SJCRH30 (cell line): ENCODE data around the gene SLC25A29. TPM values are rescaled to one million over a fixed set of nuclear protein-coding genes. Genes with fewer than 3 reads are reported as not detected.
A peak's percentile ranks its signal among the peaks of the same experiment; 100 is the strongest.

Source experiments
- DNase-seq, 2 experiments: peaks; one replicate each; pipeline ENCODE4 v3.0.0-alpha.2; 2015 to 2020
- H3K27ac ChIP-seq: fragments of 250-450 bp; sonication (Bioruptor Pico); 2 replicates; pipeline ENCODE4 v1.5.1; 2020; ENCODE audit warnings: mild to moderate bottlenecking, moderate library complexity
- H3K27me3 ChIP-seq: fragments of 250-450 bp; sonication (Bioruptor Pico); 2 replicates; pipeline ENCODE4 v1.5.1; 2020; ENCODE audit warnings: mild to moderate bottlenecking, moderate library complexity
- H3K36me3 ChIP-seq: fragments of 250-450 bp; sonication (Bioruptor Pico); 2 replicates; pipeline ENCODE4 v1.5.1; 2020; ENCODE audit warnings: mild to moderate bottlenecking, moderate library complexity
- H3K4me1 ChIP-seq: fragments of 250-450 bp; sonication (Bioruptor Pico); 2 replicates; pipeline ENCODE4 v1.5.1; 2020; ENCODE audit warnings: mild to moderate bottlenecking, moderate library complexity
- H3K4me3 ChIP-seq: fragments of 250-450 bp; sonication (Bioruptor Pico); 2 replicates; pipeline ENCODE4 v1.5.1; 2020; ENCODE audit warnings: mild to moderate bottlenecking, moderate library complexity
- H3K9me3 ChIP-seq: fragments of 250-450 bp; sonication (Bioruptor Pico); replicated peaks from 2 replicates; pipeline ENCODE4 v1.5.1; 2020; ENCODE audit warnings: mild to moderate bottlenecking, moderate library complexity
- total RNA-seq: library from RNA; depleted of rRNA; stranded (reverse); fragments of >200 nt; shearing (Covaris generic); gene quantifications from 2 replicates; pipeline ENCODE4 v1.2.3, GENCODE V29; 2014

The SLC25A29 gene
- total RNA-seq, 1 experiment from 2014 or later: 57.1 TPM

DNA sequence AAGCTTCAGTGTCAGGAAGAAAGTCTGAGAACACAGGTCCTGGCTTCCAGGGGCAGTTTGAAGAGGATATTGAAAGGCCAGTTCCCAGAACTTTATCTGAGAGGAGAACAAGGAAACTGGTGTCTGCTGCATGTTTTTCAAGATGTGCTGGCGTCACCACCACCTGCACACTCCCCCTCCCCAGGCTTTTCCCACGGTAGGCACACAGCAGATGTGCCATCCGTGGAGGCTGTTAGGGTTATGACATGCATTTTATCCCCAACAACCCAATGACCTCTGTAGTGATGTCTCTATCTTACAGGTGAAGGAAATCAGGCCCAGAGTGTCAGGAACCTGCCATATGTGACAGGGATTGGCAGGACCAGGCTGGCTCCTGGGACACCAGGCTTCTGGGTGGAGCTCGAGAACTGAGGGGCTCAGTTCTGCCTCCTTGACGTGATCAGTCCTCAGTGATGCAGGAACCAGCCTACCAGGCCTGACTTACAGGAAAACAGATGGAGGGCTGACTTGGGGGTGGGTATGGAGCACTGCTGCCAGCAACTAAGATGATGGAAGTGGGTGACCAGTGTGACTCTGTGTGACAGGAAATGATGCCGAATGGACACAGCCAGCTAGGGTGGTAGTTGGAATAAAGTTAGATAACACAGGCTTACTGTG lies 33.6 kb upstream of the SLC25A29 start:
- Histone ChIP-seq H3K4me3 (no peak overlapping the region), H3K9me3 (no peaks in the 10 kb centered on the region), H3K36me3 (peaks cover 45% of the 10 kb centered on the region), H3K4me1 (no peaks in the 10 kb centered on the region), H3K27me3 (no peaks in the 10 kb centered on the region), H3K27ac (no peak overlapping the region)
- DNase-seq: no peak

- no peaks in the 10 kb centered on the region for H3K9me3 ChIP-seq
- no peak for DNase-seq
- H3K27ac ChIP-seq: no peak overlapping the region
- peaks cover 39% of the 10 kb centered on the region for H3K36me3 ChIP-seq
- H3K4me3 ChIP-seq: no peak overlapping the region
- H3K27me3 ChIP-seq: no peaks in the 10 kb centered on the region
- peaks cover 15% of the 10 kb centered on the region for H3K4me1 ChIP-seq
Observed at GRCh38 chr14:100336618-100337530, 30.6 kb upstream of the SLC25A29 start.

- Histone ChIP-seq H3K27me3 (no peaks in the 10 kb centered on the region), H3K4me1 (peaks cover 24% of the 10 kb centered on the region), H3K9me3 (no peaks in the 10 kb centered on the region), H3K27ac (no peak overlapping the region), H3K36me3 (peaks cover 28% of the 10 kb centered on the region), H3K4me3 (no peak overlapping the region)
- DNase-seq: no peak
Observed at GRCh38 chr14:100334904-100335303, 28.7 kb upstream of the SLC25A29 start.

DNA sequence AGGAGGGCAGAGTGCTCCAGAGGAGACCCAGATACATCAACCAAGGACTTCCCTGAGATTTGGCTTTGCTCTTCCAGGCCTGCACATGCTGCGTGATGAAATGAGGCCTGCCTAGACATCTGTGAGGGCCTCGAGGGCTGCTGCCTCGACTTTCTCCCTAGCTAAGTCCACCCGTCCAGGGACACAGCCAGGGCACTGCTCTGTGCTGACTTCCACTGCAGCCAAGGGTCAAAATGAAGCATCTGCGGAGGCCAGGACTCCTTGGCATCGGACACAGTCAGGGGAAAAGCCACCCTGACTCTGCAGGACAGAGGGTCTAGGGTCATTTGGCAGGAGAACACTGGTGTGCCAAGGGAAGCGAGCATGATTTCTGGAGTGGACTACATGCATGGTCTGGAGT lies 27.6 kb upstream of the SLC25A29 start:
- Histone ChIP-seq H3K27me3 (no peaks in the 10 kb centered on the region), H3K9me3 (no peaks in the 10 kb centered on the region), H3K4me1 (peaks cover 24% of the 10 kb centered on the region), H3K4me3 (no peak overlapping the region), H3K27ac (no peak overlapping the region), H3K36me3 (peaks cover 28% of the 10 kb centered on the region)
- DNase-seq: no peak

GRCh38 chr14:100333311-100333710 lies 27.1 kb upstream of the SLC25A29 start:
- peaks cover 24% of the 10 kb centered on the region for H3K36me3 ChIP-seq
- no peaks in the 10 kb centered on the region for H3K27me3 ChIP-seq
- peak overlapping the region; percentile 70 for H3K27ac ChIP-seq
- H3K4me3 ChIP-seq: no peak overlapping the region
- H3K9me3 ChIP-seq: no peaks in the 10 kb centered on the region
- DNase-seq: no peak
- peaks cover 24% of the 10 kb centered on the region for H3K4me1 ChIP-seq

GRCh38 chr14:100332797-100333196 lies 26.6 kb upstream of the SLC25A29 start:
- DNase-seq: peak; percentile 65 to 84
- Histone ChIP-seq H3K27me3 (no peaks in the 10 kb centered on the region), H3K4me1 (peaks cover 24% of the 10 kb centered on the region), H3K36me3 (peaks cover 19% of the 10 kb centered on the region), H3K4me3 (no peak overlapping the region), H3K9me3 (no peaks in the 10 kb centered on the region), H3K27ac (peak overlapping the region; percentile 70)

DNA sequence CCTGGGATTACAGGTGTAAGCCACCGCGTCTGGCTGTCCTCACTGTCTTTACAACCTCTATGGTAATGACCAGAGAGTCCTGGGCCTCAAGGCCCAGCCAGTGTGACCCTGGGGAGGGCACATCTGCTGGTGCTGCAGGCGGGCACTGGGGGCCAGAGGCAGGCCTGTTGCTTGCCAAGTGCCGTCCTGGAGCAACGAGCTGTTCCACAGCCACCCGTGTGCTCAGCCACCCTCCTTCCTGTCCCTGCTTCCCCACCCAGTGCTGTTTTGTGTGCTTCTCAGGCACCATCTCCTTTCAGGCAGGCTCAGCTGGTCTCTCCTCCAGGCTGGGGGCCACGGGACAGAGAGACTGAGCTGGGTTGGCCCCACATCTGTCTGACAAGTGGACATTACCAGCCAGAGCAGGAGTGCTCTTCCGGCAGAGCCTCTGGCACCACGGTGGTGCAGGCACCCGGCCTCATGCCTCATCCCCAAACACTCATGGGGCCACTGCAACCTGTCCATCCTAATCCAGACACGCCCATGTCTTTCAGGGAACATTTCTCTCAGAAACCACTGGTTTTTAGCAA lies 25.9 kb upstream of the SLC25A29 start:
- H3K9me3 ChIP-seq: no peaks in the 10 kb centered on the region
- peaks cover 24% of the 10 kb centered on the region for H3K4me1 ChIP-seq
- H3K27ac ChIP-seq: peak overlapping the region; percentile 70
- no peaks in the 10 kb centered on the region for H3K27me3 ChIP-seq
- no peak overlapping the region for H3K4me3 ChIP-seq
- peaks cover 17% of the 10 kb centered on the region for H3K36me3 ChIP-seq
- no peak for DNase-seq

DNA sequence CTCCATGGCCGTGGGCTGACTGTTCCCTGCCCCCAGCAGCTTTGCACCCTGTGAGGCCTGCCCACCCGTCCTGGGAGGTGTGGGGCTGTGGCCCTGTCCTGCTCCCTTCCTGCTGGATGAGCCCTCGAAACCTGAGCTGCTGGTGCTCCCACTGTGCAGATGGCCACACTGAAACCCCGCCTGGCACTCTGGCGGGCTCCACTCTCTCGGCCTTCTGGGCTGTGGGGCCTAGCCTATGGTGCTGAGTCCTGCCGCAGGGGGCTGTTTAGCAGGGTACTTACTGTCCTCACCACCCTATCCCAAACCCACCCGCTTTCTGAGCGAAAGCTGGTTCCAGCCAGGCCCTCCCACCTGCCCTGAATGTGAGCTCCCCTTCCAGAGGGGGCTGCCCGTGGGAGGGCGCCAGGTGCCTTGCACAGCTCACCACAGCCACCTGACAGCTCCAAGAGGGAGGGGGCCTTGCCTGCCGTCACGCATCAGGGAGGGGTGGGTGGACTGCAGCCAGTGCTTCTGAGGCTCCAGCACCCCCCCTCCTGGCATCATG lies 24.2 kb upstream of the SLC25A29 start:
- H3K27me3 ChIP-seq: no peaks in the 10 kb centered on the region
- no peak overlapping the region for H3K27ac ChIP-seq
- no peaks in the 10 kb centered on the region for H3K9me3 ChIP-seq
- H3K36me3 ChIP-seq: peaks cover 7% of the 10 kb centered on the region
- H3K4me3 ChIP-seq: no peak overlapping the region
- peak in 1 of 2 experiments; percentile 39 for DNase-seq
- peaks cover 24% of the 10 kb centered on the region for H3K4me1 ChIP-seq

- no peaks in the 10 kb centered on the region for H3K9me3 ChIP-seq
- peaks cover 7% of the 10 kb centered on the region for H3K36me3 ChIP-seq
- H3K4me3 ChIP-seq: no peak overlapping the region
- H3K27ac ChIP-seq: no peak overlapping the region
- no peaks in the 10 kb centered on the region for H3K27me3 ChIP-seq
- H3K4me1 ChIP-seq: peaks cover 24% of the 10 kb centered on the region
- DNase-seq: no peak
Observed at GRCh38 chr14:100330007-100330344, 23.7 kb upstream of the SLC25A29 start.

DNA sequence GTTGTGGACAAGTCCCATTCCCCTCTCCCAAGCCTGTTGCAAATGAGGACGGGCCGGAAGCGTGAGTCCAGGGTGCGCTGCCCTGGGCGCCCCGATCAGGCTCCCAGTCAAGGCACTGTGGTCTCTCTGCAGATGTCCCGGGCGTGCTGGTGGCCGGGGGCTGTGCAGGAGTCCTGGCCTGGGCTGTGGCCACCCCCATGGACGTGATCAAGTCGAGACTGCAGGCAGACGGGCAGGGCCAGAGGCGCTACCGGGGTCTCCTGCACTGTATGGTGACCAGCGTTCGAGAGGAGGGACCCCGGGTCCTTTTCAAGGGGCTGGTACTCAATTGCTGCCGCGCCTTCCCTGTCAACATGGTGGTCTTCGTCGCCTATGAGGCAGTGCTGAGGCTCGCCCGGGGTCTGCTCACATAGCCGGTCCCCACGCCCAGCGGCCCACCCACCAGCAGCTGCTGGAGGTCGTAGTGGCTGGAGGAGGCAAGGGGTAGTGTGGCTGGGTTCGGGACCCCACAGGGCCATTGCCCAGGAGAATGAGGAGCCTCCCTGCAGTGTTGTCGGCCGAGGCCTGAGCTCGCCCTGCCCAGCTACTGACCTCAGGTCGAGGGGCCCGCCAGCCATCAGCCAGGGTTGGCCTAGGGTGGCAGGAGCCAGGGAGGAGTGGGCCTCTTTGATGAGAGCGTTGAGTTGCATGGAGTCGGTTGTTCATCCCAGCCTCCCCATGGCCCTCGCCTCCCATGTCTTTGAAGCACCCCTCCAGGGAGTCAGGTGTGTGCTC lies 23.2 kb upstream of the SLC25A29 start:
- Histone ChIP-seq H3K36me3 (peaks cover 3% of the 10 kb centered on the region), H3K4me1 (peaks cover 24% of the 10 kb centered on the region), H3K9me3 (no peaks in the 10 kb centered on the region), H3K27ac (no peak overlapping the region), H3K27me3 (no peaks in the 10 kb centered on the region), H3K4me3 (no peak overlapping the region)
- DNase-seq: no peak

GRCh38 chr14:100328495-100329163 lies 22.4 kb upstream of the SLC25A29 start:
- Histone ChIP-seq H3K4me1 (peaks cover 24% of the 10 kb centered on the region), H3K36me3 (no peaks in the 10 kb centered on the region), H3K9me3 (no peaks in the 10 kb centered on the region), H3K4me3 (no peak overlapping the region), H3K27ac (no peak overlapping the region), H3K27me3 (no peaks in the 10 kb centered on the region)
- DNase-seq: no peak

DNA sequence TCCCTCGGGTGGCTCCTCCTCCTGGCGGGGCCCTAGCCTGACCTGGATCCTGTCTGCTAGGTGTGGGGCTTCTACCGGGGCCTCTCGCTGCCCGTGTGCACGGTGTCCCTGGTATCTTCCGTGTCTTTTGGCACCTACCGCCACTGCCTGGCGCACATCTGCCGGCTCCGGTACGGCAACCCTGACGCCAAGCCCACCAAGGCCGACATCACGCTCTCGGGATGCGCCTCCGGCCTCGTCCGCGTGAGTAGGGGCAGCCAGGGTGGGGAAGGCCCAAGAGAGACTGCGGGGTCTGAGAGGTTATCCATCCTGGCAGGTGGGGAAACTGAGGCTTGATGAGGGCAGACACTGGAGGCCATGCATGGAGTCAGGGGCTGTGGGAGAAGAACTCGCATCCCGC lies 20.9 kb upstream of the SLC25A29 start:
- Histone ChIP-seq H3K36me3 (no peaks in the 10 kb centered on the region), H3K27ac (no peak overlapping the region), H3K27me3 (no peaks in the 10 kb centered on the region), H3K4me3 (no peak overlapping the region), H3K9me3 (no peaks in the 10 kb centered on the region), H3K4me1 (peaks cover 11% of the 10 kb centered on the region)
- DNase-seq: no peak

DNA sequence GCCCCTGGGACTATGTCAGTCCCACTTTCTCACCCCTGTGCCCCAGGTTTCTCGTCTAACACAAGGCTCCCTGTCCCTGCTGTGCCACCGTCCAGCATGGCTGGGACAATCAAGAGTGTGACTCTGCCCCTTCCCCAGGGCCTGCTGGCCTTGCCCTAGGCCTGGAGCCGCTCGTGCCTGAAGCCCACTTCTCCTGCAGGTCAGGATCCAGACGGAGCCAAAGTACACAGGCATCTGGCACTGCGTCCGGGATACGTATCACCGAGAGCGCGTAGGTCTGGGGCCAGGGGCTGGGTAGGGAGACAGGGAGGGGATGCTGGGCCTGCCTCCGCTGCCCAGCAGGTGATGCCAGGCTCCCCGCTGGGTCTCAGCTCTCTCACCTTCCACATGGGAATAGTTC lies 19.7 kb upstream of the SLC25A29 start:
- H3K4me1 ChIP-seq: peaks cover 8% of the 10 kb centered on the region; the same call in 1 of the 2 replicates
- H3K27ac ChIP-seq: no peak overlapping the region
- no peaks in the 10 kb centered on the region for H3K9me3 ChIP-seq
- no peaks in the 10 kb centered on the region for H3K27me3 ChIP-seq
- H3K4me3 ChIP-seq: no peak overlapping the region
- DNase-seq: no peak
- no peaks in the 10 kb centered on the region for H3K36me3 ChIP-seq

- no peak overlapping the region for H3K27ac ChIP-seq
- no peak for DNase-seq
- H3K9me3 ChIP-seq: no peaks in the 10 kb centered on the region
- no peaks in the 10 kb centered on the region for H3K27me3 ChIP-seq
- no peaks in the 10 kb centered on the region for H3K36me3 ChIP-seq
- H3K4me3 ChIP-seq: no peak overlapping the region
- H3K4me1 ChIP-seq: peaks cover 5% of the 10 kb centered on the region; the same call in 1 of the 2 replicates
Observed at GRCh38 chr14:100325231-100325632, 19.0 kb upstream of the SLC25A29 start.
